ENCODE measurements around the gene ANKRD44.

The ANKRD44 gene

GRCh38 chr2:197211881-197212342, 98.7 kb downstream of the ANKRD44 start:
- DNase-seq (ENCODE audit: extremely low read depth in 1 of 2, low read depth in 1 of 2) = no peak

GRCh38 chr2:197210430-197210829, 100.2 kb downstream of the ANKRD44 start:
- DNase-seq (ENCODE audit: extremely low read depth in 1 of 2, low read depth in 1 of 2) = no peak

- DNase-seq (ENCODE audit: extremely low read depth in 1 of 2, low read depth in 1 of 2) = no peak
Measured at GRCh38 chr2:197209742-197210408, 100.7 kb downstream of the ANKRD44 start.

DNA sequence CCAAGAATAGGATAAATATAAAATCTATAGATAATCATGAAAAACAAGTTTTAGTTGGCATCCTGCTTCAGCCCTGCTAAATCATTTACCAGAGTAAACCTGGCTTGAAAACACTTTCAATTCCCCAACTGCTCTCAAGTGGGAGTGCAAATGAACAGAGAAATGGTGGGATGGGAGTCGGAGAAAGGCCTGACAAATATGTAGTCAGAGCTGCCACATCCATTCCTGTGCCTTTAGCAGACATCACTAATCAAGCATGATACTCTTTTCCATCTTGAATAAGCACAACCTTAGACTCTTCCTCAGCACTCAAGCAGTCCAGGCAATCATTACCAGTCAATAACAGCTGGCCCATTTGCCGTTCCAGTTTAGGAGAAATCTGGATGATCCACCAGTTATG, 101.3 kb downstream of the ANKRD44 start:
- DNase-seq (ENCODE audit: extremely low read depth in 1 of 2, low read depth in 1 of 2) = no peak

GRCh38 chr2:197208841-197209240, 101.7 kb downstream of the ANKRD44 start:
- no peak for DNase-seq (ENCODE audit: extremely low read depth in 1 of 2, low read depth in 1 of 2)

- DNase-seq (ENCODE audit: extremely low read depth in 1 of 2, low read depth in 1 of 2) = no peak
Measured at GRCh38 chr2:197208024-197208423, 102.6 kb downstream of the ANKRD44 start.

GRCh38 chr2:197207598-197207997, 103.0 kb downstream of the ANKRD44 start:
- DNase-seq (ENCODE audit: extremely low read depth in 1 of 2, low read depth in 1 of 2) = no peak

GRCh38 chr2:197207106-197207505, 103.5 kb downstream of the ANKRD44 start:
- no peak for DNase-seq (ENCODE audit: extremely low read depth in 1 of 2, low read depth in 1 of 2)

GRCh38 chr2:197205585-197206215, 104.9 kb downstream of the ANKRD44 start:
- DNase-seq (ENCODE audit: extremely low read depth in 1 of 2, low read depth in 1 of 2) = peak in 1 of 2 donors; percentile 61

GRCh38 chr2:197204519-197205250, 105.9 kb downstream of the ANKRD44 start:
- no peak for DNase-seq (ENCODE audit: extremely low read depth in 1 of 2, low read depth in 1 of 2)

- DNase-seq (ENCODE audit: extremely low read depth in 1 of 2, low read depth in 1 of 2) = no peak
Measured at GRCh38 chr2:197201874-197202273, 108.7 kb downstream of the ANKRD44 start.

DNA sequence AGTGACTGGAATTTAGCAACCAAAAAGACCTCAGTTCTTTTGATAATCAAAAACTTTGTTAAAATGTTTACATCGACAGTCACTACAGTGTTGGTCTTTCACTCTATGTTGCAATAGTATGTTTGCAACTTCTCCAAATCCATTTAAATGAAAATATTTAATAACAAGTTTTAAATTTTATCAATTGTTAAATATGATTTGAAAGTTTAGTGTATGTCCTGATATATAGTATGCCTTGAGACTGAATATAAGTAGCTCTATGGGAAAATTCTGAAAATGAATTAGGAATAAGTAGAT, 109.9 kb downstream of the ANKRD44 start:
- no peak for DNase-seq (ENCODE audit: extremely low read depth in 1 of 2, low read depth in 1 of 2)

DNA sequence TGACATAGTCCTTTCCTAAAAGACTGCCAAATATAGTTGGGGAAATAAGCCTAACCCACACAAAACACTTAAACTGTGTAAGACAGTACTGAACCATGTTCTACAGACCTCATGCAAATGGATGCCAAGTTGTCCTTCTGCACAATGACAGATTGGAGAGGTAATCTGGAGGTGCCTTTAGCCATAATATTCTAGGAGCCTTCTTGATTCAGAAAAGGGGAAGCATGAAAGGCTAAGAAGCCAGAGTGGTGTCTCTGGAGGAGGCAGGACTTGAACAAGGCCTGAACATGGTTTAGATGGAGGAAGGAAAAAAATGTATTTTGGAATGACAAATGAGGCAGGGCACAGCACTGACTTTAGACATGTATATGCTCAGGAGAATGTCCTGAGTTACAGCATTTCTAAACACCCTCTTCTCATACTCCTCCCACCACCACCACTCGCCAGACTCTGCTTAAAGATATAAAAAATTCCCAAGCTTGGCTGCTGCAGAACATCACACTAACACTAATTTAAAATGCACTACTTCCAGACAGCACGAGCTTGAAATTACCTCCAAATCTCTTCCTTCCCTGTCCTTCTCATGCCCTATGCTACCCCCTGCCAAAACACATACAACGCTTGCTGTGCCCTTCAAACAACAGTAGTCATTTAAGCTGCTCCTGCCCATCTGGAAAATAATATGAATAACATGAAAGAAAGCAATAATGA, 110.4 kb downstream of the ANKRD44 start:
- no peak for DNase-seq (ENCODE audit: extremely low read depth in 1 of 2, low read depth in 1 of 2)

DNA sequence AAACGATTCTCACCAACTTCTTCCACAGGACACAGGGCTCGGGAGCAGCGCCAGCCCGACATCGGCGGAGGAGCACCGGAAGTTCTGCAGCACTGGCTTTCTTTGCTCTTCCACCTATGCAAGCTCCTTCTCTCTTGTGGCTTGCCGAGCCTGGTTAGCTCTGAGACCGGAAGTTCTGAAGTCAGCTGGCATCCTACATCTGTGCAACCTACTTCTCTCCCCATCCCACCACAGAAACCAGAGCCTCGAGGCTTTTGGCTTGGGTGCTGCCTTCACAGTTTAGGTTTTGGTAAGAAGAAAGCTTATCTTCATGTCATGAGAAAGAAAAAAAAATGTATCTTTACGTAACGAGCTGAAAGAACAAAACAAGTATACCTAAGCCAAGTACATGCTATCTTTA, 111.7 kb downstream of the ANKRD44 start:
- DNase-seq (ENCODE audit: extremely low read depth in 1 of 2, low read depth in 1 of 2) = peak; percentile 67 to 83

- DNase-seq (ENCODE audit: extremely low read depth in 1 of 2, low read depth in 1 of 2) = no peak
Measured at GRCh38 chr2:197197895-197198311, 112.7 kb downstream of the ANKRD44 start.

DNA sequence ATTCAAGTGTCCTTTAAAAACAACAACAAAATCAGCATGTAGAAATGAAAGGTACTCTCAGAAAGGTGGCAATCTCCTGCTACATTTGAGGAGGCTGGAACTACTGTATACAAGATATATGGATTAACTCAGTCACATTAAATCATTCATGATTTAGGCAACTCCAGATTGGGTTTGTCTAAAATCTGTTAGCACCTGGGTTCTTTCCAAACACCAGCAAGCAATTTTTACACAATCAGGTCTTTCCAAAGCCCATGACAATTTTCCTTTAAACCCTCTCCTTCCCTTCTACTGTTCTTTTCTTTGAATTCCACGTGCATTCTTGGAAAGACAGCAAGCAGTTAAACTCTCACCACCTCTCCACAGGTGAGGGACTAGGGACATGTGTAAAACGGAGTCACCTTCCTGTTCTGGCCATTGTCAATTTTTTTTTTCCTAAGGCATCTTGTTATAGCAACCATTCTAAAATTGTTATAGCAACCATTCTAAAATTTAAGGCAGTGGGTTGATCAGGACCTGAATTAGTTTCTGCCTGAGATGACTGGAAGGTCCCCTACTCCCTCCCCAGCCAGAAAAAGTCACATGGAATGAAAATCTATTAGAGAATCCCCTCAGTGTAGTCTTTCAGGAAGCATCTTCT, 113.9 kb downstream of the ANKRD44 start:
- DNase-seq (ENCODE audit: extremely low read depth in 1 of 2, low read depth in 1 of 2) = no peak

GRCh38 chr2:197195518-197195917, 115.1 kb downstream of the ANKRD44 start:
- no peak for DNase-seq (ENCODE audit: extremely low read depth in 1 of 2, low read depth in 1 of 2)

DNA sequence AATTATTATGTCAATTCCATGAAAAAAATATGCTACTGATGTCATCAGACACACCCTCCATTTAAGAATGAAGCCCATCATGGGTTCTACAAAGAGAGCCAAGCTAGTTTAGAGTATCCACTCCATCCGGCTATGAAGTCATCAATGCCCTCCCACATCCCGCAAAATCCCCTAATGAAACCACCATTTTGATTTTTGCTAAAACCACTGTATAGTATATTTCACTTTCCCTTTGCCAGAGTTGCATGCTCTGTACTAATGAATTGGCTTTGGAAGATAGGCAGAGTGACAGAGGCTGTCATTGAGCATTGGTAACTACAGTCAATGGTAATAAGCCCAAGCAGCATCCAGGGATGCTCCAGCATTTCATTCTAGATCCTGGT, 118.6 kb downstream of the ANKRD44 start:
- DNase-seq (ENCODE audit: extremely low read depth in 1 of 2, low read depth in 1 of 2) = no peak

GRCh38 chr2:197191177-197191939, 119.2 kb downstream of the ANKRD44 start:
- DNase-seq (ENCODE audit: extremely low read depth in 1 of 2, low read depth in 1 of 2) = no peak

DNA sequence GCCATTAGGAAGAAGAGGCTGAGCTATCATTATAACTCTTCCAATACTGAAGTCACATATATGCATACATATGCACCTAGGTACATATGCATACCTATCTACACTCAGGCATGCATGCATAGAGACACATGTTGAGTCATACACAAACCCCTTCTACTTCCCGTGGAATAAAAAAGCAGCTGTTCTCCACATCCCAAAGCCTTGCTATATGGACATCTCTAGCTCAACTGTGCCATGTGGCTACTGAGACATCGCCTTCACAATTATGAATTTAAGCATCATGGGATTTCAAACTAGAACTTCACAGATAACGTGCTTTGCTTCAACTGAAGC, 120.5 kb downstream of the ANKRD44 start:
- DNase-seq (ENCODE audit: extremely low read depth in 1 of 2, low read depth in 1 of 2) = no peak
